Muscle of back (tissue), 11 donors: ENCODE results near the gene ZGLP1. TPM values are rescaled to one million over a fixed set of nuclear protein-coding genes. Genes with fewer than 3 reads are reported as not detected.

Experiments
- DNase-seq, 3 donors: peaks; one replicate each; pipeline versions ENCODE4 v3.0.0 to v3.0.0-alpha.2; 2013
- polyA plus RNA-seq, 10 donors: library from polyadenylated mRNA; unstranded; fragments of 120-200 nt; gene quantifications; one replicate each; pipeline ENCODE4 v1.2.1, GENCODE V29; 2013; ENCODE audit not compliant: insufficient read length in 10 of 10

Gene ZGLP1
- polyA plus RNA-seq, 10 donors, result 1.7 to 6.1 (median 2.9) TPM

DNA sequence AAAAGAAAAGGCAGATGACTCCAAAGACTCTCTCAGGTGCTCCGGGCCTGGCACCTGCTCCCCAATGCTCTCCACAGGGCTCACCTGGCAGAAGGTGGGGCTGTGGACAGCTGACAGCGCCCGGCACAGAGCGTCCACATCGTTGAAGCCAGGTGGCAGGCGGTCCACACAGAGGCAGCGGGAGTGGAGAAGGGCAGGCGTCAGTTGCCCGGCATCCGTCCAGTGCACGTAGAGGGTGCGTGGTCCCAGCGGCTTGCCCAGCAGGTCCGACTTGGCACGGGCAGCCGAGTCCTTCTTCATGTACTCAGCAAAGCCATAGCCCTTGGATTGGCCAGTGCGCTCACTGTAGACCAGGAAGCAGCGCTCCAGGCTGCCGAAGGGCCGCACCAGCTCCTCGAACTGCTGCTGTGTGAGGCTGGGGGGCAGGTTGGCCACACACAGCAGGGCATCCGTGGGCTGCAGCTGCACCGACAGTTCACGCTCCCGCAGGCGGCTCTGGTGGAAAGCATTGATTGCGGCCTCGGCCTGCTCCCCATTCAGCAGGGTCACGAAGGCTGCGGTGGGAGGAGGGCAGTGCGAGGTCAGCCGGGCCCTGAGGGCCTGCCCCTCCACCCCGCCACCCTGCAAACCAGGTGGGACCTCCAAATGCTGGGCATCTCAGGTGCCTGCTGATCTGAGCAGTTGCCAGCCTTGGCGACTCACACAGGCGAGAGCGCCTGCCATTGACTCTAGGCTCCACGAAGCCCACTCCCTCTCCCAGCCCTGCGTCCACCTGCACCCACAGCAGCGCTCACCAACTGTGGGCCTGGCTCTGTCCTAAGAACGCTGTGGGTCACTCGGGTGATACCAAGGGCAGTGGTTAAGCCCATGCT, 19.2 kb upstream of the ZGLP1 start:
- no peak for DNase-seq

DNA sequence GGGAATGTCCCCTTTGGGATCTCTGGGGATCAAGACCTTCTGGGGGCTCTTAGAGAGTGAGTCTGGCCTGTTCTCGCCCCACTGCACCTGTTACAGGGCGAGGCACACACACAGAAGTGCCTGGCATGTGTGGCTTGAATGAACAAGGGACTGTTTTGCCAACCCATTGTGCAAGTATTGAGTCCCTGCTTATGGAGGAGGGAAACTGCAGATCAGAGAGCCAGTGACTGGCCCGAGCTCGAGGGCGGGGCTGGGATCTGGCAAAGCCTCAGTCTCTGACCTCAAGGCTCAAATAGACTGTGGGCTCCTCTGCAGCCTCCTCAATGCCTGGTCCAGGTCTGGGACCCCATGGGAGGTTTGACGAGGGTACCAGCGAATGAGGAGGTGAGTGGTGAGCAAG, 18.2 kb upstream of the ZGLP1 start:
- no peak for DNase-seq

DNA sequence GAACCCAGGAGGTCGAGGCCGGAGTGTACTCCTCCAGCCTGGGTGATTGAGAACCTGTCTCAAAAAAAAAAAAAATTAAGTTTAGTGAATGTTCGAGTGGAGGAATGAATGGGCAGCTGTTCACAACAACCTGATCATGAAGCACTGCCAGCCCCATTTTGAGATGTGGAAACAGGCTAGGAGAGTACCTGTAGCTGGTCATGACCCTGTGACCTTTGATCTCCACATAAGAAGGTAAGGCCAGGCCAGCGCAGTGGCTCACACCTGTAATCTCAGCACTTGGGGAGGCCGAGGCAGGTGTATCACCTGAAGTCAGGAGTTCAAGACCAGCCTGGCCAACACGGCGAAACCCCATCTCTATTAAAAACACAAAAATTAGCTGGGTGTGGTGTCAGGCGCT, 16.1 kb upstream of the ZGLP1 start:
- no peak for DNase-seq

DNA sequence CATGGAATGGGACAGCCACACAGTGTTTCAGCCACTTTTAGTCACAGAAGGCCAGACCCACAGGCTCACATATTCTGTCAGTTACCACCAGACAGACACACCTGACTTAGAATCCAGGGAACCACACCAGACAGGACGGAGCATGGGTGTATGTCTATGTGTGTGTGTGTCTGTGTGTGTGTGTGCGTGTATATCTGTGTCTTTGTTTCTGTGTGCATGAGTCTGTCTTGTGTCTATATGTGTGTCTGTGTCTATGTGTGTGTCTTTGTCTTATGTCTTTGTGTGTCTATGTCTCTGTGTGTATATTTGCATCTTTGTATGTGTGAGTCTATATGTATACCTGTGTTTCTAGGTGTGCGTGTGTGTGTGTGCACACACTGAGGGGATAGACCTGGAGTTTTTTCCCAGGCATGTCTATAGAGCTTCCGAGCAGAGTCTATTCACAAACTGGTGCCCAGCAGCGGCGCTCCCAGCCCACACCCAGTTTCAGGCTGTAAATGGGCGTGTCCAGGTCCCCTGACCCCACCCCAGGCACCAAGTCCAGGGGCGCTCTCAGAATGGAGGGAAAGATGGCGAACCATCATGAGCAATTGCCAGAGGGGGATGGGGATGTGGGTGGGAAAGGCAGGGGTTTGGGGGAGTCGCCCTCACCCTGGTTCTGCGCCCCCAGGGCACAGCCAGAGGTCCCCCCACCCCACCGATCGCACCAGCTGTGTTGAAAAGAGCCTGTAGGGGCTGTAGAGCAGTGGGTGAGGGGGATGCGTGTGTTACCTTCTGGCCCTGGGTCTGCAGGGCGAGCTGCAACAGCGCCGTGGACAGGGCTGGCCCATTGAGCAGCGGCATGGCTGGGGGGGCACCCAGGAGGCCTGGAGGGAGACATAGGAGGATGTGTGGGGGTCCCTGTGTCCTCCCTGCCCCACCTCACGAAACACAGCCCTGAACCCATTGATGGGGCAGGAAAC, 12.5 kb upstream of the ZGLP1 start:
- DNase-seq, result no peak

DNA sequence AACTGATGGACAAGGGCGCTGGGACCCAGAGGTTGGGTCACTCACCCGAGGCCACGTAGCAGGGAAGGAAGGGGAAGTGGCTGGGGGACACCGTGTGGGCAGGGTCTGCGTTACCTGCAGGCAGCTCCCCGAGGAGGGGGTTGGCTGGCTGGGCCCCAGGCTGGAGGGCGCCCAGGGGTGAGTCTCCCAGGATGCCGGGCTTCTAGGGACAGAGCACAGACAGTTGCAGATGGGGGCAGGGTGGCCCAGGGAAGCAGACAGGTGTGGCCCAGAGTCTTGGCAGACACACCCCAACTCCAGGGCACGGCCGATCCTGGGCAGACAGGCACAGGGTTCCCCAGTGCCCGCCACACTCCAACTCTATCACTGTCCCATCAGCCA, 11.8 kb upstream of the ZGLP1 start:
- DNase-seq, result no peak

DNA sequence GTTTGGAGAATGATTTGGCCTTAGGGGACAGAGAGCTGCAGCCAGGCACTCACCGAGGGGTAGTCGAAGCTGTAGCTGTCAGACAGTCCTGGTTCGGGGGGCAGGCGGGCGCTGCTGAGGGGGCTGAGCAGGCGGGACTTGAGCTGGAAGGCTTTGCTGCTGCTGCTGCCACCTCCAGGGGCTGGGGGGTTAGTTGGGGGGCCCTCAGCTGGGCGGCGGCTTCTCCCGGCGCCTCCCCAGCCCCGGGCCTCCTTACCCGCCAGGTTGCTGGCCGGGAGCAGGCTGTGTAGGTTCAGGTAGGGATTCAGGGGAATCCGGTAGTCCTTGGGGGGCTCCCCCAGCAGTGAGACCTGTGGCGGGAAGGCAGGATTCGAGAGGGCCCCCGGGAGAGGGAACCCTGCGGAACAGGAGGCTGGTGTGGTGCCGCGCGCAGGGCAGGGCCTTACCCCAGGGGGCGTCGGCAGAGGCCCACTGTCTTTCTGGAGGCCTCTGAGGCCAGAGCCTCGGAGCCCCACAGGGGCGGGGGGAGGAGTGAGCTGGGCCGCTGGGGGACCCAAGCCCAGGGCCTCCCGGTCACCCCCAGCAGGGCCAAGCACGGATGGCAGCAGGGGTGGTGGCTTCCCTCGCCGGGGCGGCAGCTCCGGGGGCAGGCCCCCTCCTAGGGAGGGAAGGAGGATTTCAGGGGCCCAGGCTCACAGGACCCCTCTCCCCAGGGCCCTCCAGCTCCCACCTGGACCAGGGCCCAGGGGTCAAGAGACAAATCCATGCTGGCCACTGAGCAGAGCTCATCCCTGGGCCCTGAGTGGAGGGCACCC, 11.2 kb upstream of the ZGLP1 start:
- no peak for DNase-seq

DNA sequence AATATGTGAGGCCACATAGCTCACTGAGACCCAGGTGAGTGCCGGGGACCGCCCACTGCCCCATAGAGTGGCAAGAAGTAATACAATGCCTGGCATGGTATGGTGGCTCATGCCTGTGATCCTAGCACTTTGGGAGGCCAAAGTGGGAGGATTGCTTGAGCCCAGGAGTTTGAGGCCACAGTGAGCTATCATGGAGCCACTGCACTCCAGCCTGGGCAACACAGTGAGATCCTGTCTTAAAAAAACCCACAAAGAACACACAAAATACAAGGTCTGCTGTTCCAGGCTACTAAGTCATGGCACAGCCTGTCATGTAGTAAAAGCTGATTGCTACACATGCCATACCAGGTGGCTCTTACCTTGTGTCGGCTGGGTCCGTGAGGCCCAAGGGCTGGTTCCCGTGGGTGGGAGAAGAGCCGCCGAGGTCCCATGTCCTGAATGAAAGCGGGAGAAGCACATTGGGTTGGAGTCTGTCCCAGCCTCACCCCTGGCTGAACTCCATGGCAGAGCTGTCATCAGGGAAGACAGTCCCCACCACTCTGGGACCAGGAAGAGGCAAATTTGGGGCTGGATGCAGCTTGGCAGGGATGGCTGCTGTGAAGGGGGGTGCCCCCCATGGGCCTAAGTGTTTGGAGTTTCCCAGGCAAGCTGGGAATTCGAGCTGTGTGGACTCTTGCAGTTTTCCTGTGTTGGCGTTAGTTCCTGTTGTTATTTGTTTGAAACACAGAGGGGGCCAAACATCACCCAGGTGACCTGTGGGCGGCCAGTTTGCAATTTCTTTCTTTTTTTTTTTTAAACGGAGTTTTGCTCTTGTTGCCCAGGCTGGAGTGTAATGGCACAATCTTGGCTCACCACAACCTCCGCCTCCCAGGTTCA, 9.4 kb upstream of the ZGLP1 start:
- DNase-seq, result no peak

DNA sequence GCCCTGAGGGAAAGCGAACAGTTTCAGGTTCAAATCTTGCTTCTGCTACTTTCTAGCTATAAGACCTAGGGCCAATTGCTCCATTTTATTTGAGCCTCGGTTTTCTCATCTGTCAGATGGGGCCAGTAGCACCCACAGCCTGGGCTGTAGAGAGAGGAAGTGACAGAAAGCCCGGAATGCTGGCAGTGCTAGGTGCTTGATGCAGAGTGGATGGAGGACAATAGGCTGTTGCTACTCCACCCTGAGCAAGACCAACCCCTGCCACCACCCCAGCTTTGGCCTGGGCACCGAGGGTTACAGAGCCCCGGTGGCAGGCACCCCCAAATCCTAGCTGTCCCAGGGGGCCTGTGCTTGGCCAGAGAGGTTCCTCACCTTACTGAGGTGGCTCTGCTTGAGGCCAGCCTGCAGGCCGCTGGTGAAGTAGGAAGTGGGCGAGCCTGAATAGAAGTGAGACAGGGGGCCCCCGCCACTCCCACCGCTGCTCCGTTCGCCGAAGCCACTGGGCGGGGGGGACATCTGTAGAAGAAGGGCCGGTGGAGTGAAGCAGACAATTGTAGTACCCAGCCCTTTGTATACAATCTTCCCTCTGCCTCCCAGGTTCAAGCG, 8.3 kb upstream of the ZGLP1 start:
- DNase-seq, result no peak

DNA sequence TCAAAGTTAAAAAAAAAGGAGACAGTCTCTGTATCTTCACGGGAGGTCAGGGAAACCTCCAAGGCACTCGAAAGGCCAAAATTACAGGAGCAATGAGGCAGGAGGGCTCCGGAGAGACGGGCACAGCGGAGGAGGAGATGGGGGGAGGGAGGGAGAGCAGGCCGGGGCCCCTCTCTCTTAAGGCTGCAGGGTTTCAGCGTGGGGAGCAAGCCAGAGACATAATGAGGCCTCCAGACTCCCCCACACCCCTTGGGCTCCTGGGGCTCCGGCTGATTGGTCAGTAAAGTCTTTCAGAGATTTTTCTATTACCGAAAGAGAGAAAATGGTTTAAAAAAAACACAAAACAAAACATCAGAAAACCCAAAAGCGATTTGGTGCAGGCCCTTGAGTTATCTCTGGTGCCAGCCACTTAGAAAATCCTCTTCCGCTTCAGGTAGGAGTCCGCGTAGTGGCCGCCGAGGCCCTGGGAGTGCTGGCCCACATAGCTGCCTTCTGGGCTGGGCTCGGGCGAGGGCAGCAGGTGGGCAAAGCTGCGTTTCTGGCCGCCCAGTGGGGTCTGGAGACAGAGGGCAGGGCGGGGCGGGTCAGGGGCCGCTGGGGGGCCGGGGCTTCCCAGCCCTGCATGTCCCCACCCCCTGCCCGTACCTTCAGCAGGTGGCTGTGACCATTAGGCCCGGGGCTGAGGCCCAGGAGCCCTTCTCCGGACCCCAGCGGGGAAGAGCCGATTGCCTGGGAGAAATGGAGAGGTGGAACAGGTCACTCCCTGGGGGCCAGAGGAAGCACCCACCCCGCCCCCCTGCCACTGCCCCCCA, 7.6 kb upstream of the ZGLP1 start:
- no peak for DNase-seq

DNA sequence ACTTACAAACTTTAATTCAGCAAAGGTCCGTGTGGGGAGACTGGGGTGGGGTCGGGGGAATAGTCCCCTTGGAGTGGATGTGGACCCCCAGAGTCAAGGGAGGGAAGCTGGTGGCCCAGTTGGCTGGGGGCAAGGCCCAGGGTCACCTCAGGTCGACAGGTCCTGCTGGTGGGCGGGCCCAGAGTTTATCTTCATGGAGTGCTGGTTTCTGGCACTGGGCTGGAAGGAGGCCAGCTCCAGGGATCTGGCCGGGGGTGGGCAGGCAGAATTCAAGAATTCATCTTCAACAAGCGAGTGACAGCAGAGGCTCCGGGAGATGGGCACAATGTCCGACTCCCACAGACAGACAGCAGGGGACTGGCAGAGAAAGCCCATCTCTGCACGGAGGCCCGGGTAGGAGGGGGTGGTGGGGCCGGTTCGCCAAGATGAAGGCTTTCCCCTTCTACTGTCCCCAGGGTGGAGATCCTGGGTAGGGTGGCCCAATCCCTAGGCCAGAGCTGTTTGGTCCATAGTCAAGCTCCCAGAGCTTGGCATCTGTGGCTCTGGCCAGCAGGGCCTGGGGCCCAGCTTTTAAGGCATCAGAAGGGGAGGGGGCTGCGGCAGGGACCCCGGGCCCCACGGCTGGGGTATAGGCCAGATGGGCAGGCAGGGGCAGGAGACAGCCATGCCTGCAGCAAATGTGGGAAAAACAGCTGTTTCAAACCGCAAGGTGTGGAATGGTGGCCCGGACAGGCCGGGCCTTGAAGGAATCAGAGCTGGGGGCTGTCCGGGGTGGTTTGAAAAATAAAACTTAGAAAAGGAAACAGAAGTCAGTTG, 6.8 kb upstream of the ZGLP1 start:
- no peak for DNase-seq

DNA sequence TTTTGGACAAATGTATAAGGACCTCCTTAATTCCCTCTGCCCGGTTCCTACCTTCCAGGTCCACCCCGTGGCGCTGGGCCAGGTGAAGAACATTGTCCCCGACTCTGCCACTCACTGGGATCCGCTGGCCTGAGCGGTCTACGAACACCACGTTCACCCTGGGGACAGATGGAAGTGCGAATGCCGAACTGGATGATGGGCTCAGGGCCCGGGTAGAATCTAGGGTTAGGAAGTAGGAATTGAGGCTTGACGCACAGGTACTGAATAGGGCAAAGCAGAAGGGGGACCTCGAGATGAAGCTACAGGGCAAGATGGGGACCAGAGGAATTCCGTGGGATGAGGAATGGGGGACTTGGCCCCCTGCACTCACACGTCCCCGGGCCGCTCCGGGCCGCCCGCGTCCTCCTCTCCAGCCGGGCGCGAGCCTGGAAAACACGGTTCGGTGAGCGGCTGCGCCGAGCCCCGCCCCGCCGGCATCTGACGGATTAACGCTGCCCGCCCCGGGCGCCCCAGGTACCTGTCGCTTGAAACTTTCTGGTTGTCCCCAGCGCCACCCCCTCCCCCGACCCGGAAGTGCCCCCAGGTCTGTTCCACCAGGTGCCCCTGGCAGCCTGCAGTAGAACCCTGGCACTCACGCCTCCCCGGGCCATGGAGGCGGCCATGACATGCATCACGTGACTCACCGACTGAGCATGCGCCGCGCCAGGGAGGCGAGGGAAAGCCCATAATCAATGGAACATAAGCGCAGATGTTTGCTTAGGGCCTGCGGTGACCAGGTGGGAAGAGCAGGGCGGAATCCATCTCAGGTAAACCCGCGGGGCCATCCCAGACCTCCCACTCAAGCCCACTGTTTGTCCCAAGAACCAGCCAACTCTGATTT, 6.0 kb upstream of the ZGLP1 start, which contains the start of gene FDX2:
FDX2 (minus strand) TSS at position 681 of the 880 bp plus-strand sequence; CDS start at position 662, 19 bp downstream.
- DNase-seq, result peak; percentile 78 to 94 (median 89)

DNA sequence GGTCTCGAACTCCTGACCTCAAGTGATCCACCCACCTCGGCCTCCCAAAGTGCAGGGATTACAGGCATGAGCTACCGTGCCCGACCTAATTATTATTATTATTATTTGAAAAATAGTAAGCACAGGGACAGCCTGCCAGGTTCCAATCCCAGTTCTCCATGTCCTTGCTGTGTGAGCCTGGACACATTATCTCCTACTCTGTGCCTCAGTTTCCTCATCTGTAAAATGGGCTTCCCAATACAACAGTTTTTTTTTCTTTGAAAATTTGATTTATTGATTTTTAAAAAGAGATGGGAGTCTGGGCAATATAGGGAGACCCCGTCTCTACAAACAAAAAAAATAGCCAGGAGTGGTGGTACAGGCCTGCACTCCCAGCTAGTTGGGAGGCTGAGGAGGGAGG, 3.3 kb downstream of the ZGLP1 start:
- DNase-seq, result no peak

DNA sequence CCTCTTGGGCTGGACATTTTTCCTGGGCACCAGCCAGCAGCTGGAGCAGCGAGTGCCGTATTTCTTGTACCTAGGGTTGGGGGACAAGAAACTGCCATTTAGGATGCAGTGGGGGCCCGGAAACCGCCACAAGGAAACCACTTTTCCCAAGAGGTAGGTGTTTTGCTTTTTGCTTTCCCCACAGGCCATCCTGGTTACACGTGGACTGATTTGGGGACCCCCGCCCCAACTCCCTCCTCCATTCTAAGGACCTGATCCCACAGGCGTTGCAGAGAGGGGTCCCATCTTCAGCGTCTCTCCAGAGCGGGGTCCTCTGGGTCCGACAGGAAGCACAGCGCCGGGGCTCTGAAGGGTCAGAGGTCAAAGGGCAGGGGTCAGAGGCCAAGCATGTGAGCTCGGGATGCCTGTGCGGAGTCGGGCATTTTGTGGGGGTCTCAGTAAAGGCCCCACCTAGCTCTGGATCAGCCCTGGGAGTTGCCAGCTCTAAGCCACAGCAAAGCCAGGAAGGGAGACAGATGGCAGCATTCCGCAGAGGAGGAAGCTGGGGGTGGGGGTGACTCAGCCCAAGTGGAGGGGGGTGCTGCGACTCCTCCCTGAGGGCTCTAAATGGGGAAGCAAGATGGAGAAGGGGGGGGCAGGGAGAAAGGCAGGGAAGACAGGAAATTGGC, 4.3 kb downstream of the ZGLP1 start:
- DNase-seq, result no peak

DNA sequence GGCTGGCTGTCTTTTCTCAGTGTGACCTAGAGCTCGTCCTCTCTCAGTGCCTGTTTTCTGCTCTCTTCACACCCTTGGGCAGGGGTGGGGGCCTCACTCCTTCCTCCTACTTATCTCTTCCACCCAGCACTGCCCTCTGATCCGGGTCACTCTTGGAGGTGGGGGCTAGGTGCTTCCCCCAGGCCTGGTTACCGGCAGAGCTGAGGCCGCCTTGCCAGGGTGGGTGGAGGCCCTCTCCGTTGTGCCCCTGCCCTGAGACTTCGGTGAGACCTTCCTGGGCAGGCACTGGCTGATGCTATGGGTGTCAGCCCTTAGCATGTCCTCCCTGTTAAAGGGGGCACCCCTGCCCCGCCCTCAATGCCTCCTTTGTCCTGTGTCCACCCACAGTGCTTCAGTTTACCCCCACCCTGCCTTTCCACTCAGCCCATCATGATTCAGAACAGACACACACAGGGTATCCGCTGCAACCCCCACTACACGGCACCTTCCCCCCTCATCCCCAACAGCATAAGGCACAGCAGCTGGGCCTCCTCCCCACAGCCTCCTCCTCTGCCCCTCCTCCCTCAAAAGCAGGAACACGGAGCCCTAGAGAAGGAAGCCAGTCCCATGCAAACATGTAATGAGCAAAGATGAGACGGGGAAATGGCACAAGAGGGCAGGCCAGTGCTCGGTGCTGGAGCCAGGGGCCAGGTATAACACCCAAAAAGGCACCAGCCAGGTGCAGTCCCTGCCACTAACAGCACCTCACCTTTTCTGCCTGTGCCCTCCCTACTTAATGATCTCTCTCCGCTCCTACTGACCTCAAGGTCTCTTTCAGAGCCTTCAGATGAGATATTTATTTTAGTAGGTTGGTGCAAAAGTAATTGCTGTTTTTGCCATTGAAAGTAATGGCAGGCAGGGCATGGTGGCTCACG, 9.8 kb downstream of the ZGLP1 start:
- DNase-seq, result no peak

DNA sequence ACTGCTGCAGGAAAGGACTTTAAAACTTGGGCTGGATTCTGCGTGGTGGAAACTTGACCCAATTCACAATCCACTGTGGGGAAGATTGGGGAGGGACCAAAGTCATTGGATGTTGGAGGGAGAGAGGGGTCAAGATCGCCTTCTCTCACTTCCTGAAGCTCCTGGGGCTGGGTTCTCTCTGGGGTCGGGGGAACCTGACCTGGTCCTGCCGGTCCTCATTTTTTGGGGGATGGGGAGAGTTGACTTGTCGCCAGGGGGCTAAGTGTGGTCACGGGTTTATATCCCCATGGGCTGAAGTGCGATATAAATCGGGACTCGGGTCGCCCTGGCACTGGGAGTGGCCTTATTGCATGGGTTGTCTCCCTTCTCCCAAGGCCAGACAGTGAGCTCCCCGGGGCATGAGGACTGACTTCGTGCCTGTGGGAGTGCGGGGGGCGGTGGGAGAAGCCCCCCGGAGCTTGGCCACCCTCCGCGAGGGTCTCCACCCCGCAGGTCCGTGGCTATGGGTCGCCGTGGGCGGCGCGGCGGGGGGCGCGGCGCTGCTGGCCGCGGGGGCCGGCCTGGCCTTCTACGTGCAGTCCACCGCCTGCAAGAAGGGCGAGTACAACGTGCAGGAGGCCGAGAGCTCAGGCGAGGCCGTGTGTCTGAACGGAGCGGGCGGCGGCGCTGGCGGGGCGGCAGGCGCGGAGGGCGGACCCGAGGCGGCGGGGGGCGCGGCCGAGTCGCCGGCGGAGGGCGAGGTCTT, 13.6 kb downstream of the ZGLP1 start:
- no peak for DNase-seq
